GM19025 (cell line): Measurements from ENCODE around the gene NOXA1.
"Not testable (repeated sequence)": the region's sequence is repeated elsewhere in the genome, so short reads cannot be mapped to it uniquely, and the experiment has no call there.

ENCODE experiments used
- ATAC-seq: cut with Tn5 transposase; IDR thresholded peaks from one replicate; pipeline ENCODE4 v1.9.1; 2021; ENCODE audit warnings: mild to moderate bottlenecking, low read depth, moderate library complexity; ENCODE audit not compliant: unreplicated experiment

NOXA1 gene

GRCh38 chr9:137422604-137423513, at the start of gene NOXA1, which contains the start of gene EXD3:
TSS of gene NOXA1 (plus strand) at chr9:137423393. CDS start at chr9:137423530, 137 bp downstream.
TSS of gene EXD3 (minus strand) at chr9:137423162. CDS start at chr9:137395357, 27,805 bp downstream.
- peak; percentile 85 for ATAC-seq

- ATAC-seq: no peak
Observed at GRCh38 chr9:137373611-137373980, 49.6 kb upstream of the NOXA1 start.

GRCh38 chr9:137374131-137374845, 48.9 kb upstream of the NOXA1 start:
- ATAC-seq: no peak

- ATAC-seq: no peak
Observed at GRCh38 chr9:137375321-137376058, 47.7 kb upstream of the NOXA1 start.

- no peak for ATAC-seq
Observed at GRCh38 chr9:137376386-137376785, 46.8 kb upstream of the NOXA1 start.

- not testable (repeated sequence) for ATAC-seq
Observed at GRCh38 chr9:137378688-137379410, 44.3 kb upstream of the NOXA1 start.

- no peak for ATAC-seq
Observed at GRCh38 chr9:137379761-137380161, 43.4 kb upstream of the NOXA1 start.

GRCh38 chr9:137380171-137380570, 43.0 kb upstream of the NOXA1 start:
- ATAC-seq: no peak

GRCh38 chr9:137380606-137381005, 42.6 kb upstream of the NOXA1 start:
- no peak for ATAC-seq

GRCh38 chr9:137381501-137382443, 41.4 kb upstream of the NOXA1 start:
- ATAC-seq: no peak

GRCh38 chr9:137382444-137383080, 40.6 kb upstream of the NOXA1 start:
- no peak for ATAC-seq

GRCh38 chr9:137383081-137383783, 40.0 kb upstream of the NOXA1 start:
- ATAC-seq: no peak

- no peak for ATAC-seq
Observed at GRCh38 chr9:137383784-137384756, 39.1 kb upstream of the NOXA1 start.

- ATAC-seq: no peak
Observed at GRCh38 chr9:137385061-137385655, 38.0 kb upstream of the NOXA1 start.

GRCh38 chr9:137386507-137387113, 36.6 kb upstream of the NOXA1 start:
- ATAC-seq: not testable (repeated sequence)
